Measurements from ENCODE around the gene EGFR.

The EGFR gene

GRCh38 chr7:55043691-55044370 lies 25.0 kb downstream of the EGFR start:
- DNase-seq: no peak

- no peak for DNase-seq
Measured at GRCh38 chr7:55044371-55044717, 25.5 kb downstream of the EGFR start.

DNA sequence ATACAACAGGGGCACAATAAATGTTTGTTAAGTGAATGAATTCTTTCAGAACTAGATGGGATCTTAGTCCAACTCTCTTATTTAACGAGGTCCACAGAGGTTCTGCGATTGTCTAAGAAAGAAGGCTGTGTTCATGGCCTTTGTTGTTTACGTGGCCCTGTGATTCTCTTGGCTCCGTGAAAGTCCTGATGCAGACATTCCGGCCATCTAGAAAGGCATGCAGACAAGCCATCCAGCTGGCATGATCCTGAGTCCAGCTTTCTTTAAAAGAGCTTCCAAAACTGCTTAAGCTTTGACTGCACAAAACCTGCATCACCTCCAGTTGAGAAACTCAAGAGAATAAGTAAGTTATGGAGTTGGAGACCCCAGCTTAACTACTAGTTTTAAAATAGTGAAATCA lies 26.0 kb downstream of the EGFR start:
- peak; percentile 53 for DNase-seq

- DNase-seq: no peak
Measured at GRCh38 chr7:55046582-55047342, 27.9 kb downstream of the EGFR start.

GRCh38 chr7:55048221-55048859 lies 29.5 kb downstream of the EGFR start:
- DNase-seq: no peak

DNA sequence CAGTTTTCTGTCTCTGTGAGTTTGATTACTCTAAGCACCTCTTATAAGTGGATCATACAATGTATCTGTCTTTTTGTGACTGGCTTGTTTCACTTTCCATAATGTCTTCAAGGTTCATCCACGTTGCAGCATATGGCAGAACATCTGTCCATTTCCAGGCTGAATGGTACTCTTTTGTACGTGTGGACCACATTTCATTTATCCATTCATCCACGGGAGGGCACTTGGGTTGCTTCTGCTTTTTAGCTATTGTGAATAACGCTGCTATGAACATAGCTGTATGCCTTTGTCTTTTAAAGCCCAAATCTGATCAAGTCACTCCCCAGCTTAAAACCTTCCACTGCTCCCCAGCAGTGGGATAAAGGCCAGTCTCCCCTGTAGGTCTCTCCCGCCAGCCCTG lies 31.5 kb downstream of the EGFR start:
- no peak for DNase-seq

DNA sequence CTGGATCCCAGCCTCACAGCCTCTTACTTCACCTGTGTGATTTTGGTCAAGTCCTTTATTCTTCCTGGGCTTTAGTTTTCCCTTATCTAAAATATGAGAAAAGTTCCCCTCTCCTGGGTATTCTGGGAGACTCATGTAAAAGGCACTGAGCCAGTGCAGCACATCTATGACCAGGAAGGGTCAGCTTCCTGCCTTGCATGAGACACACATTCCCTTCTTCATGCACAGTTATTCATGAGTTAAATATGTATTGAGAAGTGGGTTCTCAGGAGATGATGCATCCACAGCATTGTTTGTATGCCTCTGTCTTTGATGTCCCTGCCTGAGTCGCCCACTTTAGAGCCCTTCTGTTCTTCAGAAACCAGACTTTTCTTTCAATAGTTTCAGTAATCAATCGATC lies 33.3 kb downstream of the EGFR start:
- no peak for DNase-seq

DNA sequence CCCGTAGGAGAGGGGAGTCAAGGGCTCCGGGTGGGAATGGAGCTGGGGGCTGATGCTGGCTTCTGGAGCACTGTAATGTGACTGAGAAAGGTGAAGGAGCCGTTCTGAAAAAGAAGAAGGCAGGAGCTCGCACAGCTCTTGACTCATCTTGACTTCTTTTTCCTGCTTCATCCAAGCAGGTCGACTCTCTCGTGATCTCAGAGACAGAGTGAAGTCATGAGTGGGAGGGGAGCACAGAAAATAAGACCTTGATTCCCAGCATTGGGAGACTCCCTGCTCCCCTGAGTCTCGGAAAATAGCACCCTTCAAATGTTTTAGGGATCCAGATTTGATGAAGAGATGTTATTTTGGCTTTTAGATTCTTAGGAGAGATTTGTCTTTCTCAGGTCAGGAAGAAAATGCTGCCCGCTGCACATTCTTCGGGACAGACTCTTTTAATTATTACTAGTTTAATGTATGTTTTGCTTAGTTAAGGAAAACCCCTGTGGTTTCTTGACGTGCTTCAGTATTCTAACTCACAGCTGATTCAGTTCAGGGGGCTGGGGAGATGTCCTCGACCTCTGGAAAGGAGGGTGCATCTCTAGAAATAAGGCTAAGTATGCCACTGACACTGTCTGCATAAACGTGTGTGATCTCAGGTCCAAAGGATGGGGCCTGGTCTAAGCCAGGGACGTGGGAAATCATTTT lies 34.1 kb downstream of the EGFR start:
- no peak for DNase-seq

- DNase-seq: peak; percentile 77
Measured at GRCh38 chr7:55053651-55054571, 35.1 kb downstream of the EGFR start.

GRCh38 chr7:55054758-55055157 lies 35.9 kb downstream of the EGFR start:
- no peak for DNase-seq

DNA sequence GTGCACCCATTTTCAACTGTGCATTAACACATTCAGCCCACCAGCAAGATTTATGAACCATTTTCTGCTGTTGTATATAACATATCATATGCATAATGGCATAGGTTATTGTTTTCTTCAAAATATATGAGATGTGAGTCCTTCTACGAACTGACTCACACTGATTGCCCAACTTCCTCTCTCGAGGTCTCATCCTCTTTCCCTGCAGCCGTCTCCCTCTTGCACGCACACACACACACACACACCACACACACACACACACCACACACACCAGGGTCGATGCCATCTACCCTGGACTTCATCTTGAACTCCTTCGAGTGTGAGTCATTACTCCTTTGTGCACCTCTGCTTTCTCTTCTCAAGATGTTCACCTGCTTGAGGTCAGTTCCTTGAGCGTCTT lies 36.7 kb downstream of the EGFR start:
- no peak for DNase-seq

- DNase-seq: no peak
Measured at GRCh38 chr7:55056068-55056467, 37.3 kb downstream of the EGFR start.

DNA sequence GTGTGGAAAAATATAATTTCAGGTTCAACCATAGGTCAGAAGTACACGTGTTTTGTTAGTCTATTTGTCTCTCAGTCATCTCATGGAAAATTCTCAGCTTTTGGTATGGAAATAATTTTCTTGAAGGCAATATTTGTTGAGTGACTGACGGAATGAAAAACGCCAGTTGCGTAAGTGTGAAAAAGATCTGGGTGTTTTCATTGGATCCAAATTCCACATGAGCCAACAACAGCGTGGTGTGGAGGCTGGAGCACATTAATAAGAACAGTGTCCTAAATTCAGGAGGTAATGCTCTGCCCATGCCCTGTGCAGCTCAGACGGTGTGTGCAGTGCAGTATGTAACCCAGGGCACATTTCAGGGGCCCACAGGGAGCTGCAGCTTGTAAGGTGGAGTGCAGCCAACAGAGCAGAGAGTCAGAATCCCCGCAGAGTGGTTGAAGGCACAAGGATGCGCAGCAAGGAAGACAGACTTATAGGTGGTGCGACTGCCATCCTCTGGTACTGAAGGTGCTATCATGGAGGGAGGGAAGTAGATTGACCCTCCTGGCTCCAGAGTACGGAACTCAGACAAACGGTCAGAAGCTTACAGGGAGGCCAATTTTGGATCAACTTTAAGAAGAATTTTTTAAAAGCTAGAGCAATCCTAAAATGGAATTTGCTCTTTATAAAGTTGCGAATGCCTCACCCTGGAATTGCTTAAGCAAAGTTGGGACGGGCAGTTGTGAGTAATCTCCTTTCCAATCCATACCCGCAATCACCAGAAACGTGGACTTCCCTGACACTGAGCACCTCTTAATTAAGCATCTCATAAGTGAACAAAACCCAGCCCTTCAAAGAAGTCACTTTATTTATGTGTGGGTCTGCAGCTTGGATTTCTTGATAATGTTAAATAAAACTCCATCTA lies 38.0 kb downstream of the EGFR start:
- DNase-seq: no peak

- DNase-seq: no peak
Measured at GRCh38 chr7:55058314-55058713, 39.5 kb downstream of the EGFR start.

DNA sequence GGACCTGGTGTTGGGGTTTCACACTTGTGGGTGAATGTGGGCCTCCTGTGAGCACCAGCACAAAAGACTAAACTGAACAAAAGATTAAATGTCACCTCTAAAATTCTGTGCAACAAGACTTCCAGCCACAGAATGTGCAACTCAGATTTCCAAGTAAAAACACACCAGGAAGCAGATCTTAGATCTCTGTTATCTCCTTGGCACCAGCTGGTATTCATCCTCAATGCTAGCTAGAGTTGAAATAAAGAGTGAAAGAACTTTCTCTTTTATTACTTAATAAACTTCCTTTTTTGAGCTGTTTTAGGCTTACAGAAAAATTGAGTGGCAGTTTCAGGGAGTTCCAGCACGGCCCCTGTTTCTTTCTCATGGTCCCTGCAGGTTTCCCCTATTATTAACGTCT lies 40.2 kb downstream of the EGFR start:
- DNase-seq: no peak

- no peak for DNase-seq
Measured at GRCh38 chr7:55060085-55060484, 41.3 kb downstream of the EGFR start.

DNA sequence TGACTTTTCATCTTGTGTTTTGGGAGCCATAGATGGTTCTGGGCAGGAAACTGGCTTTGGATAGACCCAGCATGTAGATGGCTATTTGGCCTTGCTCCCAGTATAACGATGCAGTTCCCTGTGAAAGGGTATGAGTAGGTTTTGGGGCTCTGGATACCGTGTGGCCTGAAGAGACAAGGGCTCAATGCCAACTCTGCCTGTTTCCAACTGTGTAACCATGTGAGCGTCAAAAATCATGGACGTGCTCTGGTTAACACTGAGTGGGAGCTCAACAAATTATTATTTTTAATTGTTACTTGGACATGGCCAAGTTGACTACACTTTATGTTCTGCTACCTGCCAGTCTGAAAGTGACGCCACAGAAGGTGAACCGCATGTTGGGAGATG lies 41.8 kb downstream of the EGFR start:
- no peak for DNase-seq

DNA sequence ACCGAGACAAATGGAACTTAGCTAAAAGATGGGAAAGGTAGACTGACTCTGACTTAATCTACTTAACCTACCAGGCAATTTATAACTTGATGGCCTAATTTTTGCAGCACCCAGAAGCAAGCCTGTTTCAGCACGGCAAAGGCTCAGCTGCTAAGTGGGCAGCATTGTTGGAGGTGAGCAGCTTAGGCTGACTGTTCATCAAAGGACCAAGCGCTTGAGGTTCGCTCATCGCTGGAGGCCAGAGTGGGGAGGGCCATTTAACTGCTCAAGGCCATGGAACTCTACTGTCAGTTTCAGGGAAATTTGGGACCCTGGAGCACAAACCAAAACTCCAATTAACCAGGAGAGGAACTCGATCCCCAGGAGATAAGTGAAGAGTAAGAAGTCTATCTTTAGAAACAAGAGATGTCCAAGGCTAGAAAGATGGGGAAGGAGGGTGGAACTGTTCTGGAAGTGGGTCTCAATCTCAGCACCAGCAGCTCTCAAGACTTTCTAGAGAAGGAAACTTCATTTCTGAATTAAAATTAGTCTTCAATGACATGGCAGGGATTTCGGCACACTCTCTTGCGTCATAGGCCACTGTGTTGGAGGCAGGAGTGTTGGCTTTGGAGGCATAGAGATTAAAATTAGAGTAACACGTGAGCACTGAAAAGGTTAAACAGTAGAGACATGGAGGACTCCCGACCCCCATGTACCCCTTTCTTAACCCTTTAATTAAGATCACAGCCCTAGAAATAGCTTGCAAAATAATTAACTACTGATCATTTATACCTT lies 43.1 kb downstream of the EGFR start:
- no peak for DNase-seq

DNA sequence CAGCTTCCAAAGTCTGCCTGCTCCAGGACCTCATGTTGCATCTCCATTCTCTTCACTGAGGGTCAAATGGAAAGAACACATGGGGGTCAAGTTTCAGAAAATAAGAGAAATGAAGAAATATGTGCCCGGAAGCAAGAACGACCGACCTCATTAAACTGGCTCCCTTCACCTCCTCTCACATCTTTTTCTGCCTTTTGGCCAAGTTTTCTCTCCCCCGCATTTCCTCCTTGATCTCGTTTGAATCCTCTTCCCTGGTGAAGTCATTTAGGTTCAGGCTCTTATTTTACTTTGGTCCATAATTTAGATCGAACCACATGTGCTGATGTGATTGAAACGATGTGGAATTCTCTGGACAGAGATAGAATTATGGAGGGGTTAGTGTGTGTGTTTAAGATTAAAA lies 44.2 kb downstream of the EGFR start:
- DNase-seq: no peak

- no peak for DNase-seq
Measured at GRCh38 chr7:55063633-55064032, 44.8 kb downstream of the EGFR start.

DNA sequence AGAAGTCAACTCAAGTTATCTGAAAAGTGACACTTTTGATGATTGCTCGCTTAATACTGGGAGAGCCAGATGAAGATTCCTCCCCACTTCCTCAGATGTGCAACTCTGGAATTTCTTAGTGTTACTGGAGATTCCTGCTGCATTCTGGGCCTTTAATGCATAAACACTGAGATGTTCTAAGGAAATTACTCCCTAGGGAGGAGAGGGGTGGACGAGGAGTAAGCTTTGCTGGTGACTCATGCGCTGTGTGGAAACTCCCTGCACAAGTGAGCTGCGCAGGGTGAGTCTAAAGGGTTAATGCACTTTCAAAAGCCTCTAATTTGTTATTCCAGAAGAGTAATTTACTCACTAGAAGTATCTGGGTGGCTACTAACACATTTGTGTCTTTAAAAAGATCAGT lies 46.3 kb downstream of the EGFR start:
- DNase-seq: no peak

Data from right hindlimb (tissue), 1 donor.